HUES6 (cell line): ENCODE measurements around the gene MAGI1.

Experiments used
- H3K27ac ChIP-seq: 2 replicates; pipeline ENCODE4 v1.7.0; 2013; ENCODE audit warnings: low read depth, mild to moderate bottlenecking, low read length, inconsistent platforms
- H3K27me3 ChIP-seq: 2 replicates; pipeline ENCODE4 v1.6.1; 2013; ENCODE audit warnings: low read length; ENCODE audit not compliant: control insufficient read depth, insufficient read depth
- H3K36me3 ChIP-seq: 2 replicates; pipeline ENCODE4 v1.6.1; 2013; ENCODE audit warnings: low read length; ENCODE audit not compliant: control insufficient read depth, insufficient read depth
- H3K4me1 ChIP-seq: 2 replicates; pipeline ENCODE4 v1.6.1; 2013; ENCODE audit warnings: low read length; ENCODE audit not compliant: control insufficient read depth, insufficient read depth
- H3K4me3 ChIP-seq: 2 replicates; pipeline ENCODE4 v1.5.1; 2013; ENCODE audit warnings: low read depth, low read length
- H3K9ac ChIP-seq: one replicate; pipeline ENCODE4 v1.6.1; 2013; ENCODE audit warnings: mild to moderate bottlenecking, low read length
- H3K9me3 ChIP-seq: 2 replicates; pipeline ENCODE4 v1.6.1; 2013; ENCODE audit warnings: low read depth, low read length; ENCODE audit not compliant: control insufficient read depth, insufficient read depth

The MAGI1 gene

DNA sequence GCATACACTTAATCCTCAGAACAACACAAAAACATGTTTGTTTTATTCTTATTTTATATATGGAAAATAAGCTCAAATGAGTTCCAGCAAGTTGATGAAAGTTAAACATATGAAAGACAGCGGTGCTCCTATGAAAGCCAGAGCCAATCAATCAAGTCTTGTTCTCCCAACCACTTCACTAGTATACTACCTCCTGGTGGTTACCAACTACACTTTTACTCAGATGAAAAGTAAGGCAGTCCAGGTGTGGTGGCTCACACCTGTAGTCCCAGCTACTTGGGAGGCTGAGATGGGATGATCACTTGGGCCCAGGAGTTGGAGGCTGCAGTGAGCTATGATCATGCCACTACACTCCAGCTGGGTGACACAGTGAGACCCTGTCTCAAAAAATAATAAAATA is 66.0 kb downstream of the MAGI1 start:
- Histone ChIP-seq H3K4me3 (no peak overlapping the region), H3K27me3 (no peaks in the 10 kb centered on the region), H3K9me3 (peaks cover 4% of the 10 kb centered on the region; the same call in 1 of the 2 replicates), H3K27ac (no peak overlapping the region), H3K9ac (no peak overlapping the region), H3K4me1 (peaks cover 21% of the 10 kb centered on the region), H3K36me3 (no peaks in the 10 kb centered on the region)

DNA sequence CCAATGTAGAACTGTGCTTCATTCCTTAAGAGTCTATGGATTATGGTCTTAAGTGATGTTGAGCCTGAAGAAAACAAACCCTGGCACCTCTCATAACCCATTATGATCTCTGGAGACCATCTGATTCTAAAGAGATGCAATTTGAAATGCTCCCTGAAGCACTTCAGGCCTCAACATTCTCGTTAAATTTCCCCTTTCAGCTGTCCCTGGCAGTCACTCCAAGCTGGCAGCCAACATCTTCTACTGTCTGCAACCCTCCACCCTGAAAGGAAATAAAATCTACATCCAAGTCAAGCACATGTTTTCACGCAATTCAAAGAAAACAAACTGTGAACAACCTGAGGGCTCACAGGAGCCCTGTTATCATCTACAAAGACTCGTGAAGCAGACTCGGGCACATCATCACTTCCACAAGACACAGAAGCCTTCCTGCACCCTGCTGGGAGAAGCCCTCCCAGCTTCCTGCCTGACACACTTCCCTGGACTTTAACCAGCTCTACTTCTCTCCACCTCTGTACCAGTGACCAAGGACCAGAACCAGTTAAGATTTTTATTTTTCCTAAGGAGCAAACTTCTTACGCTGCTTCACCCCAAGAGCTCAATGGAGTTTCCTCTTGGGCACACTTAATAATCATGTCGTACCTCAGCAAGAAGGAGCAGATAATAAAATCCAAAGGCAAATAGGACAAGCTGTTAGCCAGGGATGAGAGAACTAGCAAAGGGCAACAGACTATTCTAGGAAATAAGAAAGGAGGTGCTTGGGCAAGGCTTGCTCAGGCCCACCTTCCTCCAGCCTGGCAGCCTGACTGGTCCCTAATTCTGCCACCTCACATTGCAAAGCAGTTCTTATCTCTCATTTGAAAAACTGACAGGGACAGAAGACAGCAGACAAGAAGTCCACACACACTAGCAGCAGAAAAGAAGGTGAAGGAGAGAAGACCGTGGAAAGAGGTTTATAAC is 67.1 kb downstream of the MAGI1 start:
- Histone ChIP-seq H3K27ac (peak overlapping the region; percentile 0; the same call in 1 of the 2 replicates), H3K27me3 (no peaks in the 10 kb centered on the region), H3K9ac (no peak overlapping the region), H3K9me3 (peaks cover 4% of the 10 kb centered on the region; the same call in 1 of the 2 replicates), H3K4me1 (peaks cover 26% of the 10 kb centered on the region), H3K4me3 (no peak overlapping the region), H3K36me3 (no peaks in the 10 kb centered on the region)

DNA sequence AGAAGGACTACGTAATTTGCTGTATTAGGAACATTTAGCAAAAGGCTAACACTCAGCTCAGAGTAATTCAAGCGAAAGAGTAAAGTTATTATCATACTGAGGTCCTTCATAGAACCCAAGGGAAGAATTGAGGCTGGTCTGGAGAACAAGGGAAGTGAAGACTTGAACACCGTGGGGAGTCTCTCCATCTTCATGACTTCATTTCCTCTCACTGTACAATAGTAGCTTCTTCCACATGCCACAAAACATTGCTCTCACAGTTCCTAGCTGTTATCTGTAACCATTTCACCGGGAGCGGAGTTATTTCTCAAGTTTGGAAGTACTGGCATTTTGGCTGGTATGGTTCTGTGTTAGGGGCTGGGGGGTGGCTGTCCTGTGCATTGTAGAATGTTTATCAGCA is 69.7 kb downstream of the MAGI1 start:
- no peak overlapping the region for H3K9ac ChIP-seq
- H3K4me1 ChIP-seq: peaks cover 46% of the 10 kb centered on the region
- no peak overlapping the region for H3K27ac ChIP-seq
- no peaks in the 10 kb centered on the region for H3K9me3 ChIP-seq
- no peaks in the 10 kb centered on the region for H3K36me3 ChIP-seq
- no peaks in the 10 kb centered on the region for H3K27me3 ChIP-seq
- H3K4me3 ChIP-seq: no peak overlapping the region

DNA sequence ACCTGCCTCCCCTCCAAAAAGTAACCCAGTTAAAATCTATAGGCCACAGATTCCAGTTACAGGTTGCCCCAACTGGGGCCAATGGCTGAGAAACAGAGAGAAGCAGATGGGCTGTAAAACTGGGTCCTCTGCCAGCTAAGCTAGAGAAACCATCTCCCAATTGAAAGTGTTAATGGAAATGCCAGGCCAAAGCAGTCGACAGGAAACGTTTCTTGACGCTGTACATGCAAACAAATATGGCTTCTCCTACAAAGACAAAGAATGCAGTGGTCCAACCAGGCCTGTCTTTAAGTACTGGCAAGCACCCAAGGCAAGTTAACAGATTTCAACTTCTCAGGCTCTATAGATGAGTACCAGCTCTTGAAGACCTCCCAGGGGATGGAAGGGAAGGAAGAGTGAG is 71.3 kb downstream of the MAGI1 start:
- Histone ChIP-seq H3K4me1 (peaks cover 50% of the 10 kb centered on the region), H3K27ac (no peak overlapping the region), H3K4me3 (no peak overlapping the region), H3K9me3 (no peaks in the 10 kb centered on the region), H3K27me3 (no peaks in the 10 kb centered on the region), H3K36me3 (no peaks in the 10 kb centered on the region), H3K9ac (no peak overlapping the region)

DNA sequence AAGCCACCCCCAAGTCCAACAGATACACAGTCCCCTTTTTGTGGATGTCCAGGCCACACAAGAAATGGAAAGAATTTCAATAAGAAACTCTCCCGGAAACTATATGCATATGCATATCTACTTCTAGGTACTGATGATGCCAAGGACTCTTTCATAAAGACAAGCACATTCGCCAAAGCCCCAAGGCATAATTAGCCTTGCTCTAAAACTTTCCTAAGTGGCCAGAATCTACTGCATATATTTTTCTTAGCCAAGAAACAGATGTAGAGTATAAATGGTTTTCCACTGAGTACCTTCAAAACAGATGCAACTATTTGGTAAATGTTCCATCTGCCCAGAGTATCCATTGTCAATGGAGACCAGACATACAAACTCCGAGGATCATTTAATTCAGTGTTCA is 73.9 kb downstream of the MAGI1 start:
- Histone ChIP-seq H3K9ac (peak overlapping the region; percentile 52), H3K4me3 (peak overlapping the region; percentile 19; the same call in 1 of the 2 replicates), H3K4me1 (peaks cover 39% of the 10 kb centered on the region), H3K27ac (peak overlapping the region; percentile 52; the same call in 1 of the 2 replicates), H3K36me3 (no peaks in the 10 kb centered on the region), H3K9me3 (no peaks in the 10 kb centered on the region), H3K27me3 (no peaks in the 10 kb centered on the region)

DNA sequence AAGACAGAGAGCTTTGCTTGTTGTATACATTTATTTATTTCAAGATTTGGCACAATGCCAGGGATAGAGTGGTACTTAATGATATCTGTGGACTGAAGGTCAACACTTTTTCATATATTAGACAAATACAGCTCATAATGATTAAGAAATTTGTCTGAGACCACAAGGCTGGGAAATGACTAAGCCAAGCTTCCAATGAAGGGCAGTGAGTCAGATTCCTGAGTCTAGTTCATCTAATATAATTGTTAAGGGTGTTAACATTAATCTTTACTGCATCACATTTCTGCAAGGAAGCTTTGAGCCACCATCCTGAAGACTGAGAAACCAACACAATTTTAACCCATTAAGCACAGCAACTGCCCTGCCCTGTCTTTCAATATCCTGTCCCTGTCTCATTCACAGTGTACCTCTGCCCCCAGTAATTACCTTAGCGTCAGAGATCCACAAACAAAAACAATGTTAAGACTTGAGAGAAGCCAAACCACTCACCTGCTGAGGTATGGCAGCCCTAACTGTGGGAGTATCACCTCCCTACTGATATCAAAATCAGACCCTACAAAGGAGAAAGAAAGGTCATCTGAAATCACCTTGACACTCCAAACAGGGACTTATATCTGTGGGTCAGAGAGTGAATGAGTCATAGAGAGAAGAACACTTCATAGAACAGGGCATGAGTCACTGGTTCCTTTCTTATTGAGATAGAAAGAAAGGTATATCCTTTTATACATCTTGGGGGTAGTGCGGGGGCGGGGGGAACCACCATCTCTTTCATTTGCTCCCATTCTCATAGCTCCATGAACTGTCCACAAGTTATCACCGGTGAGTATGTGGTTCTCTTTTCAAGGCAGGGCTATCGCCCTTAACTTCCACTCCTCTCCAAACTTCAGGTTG is 74.7 kb downstream of the MAGI1 start:
- Histone ChIP-seq H3K9me3 (no peaks in the 10 kb centered on the region), H3K27me3 (no peaks in the 10 kb centered on the region), H3K4me3 (peak overlapping the region; percentile 19; the same call in 1 of the 2 replicates), H3K27ac (peak overlapping the region; percentile 52; the same call in 1 of the 2 replicates), H3K4me1 (peaks cover 33% of the 10 kb centered on the region), H3K9ac (peak overlapping the region; percentile 52), H3K36me3 (no peaks in the 10 kb centered on the region)

DNA sequence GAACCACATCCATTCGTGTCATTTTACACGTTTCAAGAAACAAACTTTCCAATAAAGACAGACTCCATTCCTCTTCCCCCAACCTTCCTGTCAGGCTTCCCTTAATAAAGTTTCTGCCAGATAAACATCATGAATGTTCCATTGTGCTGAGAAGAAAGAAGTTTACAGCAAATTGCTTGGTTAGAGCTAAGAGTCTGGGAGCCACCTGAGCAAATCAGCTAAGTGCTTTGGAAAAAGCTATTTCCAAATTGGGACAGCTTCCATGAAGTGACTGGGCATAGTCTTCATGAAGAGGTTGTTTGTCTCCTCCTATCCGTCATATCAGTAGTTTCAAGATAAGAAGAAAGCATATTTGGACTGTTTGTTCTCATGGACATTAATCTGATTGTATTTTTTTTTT is 77.0 kb downstream of the MAGI1 start:
- no peak overlapping the region for H3K4me3 ChIP-seq

DNA sequence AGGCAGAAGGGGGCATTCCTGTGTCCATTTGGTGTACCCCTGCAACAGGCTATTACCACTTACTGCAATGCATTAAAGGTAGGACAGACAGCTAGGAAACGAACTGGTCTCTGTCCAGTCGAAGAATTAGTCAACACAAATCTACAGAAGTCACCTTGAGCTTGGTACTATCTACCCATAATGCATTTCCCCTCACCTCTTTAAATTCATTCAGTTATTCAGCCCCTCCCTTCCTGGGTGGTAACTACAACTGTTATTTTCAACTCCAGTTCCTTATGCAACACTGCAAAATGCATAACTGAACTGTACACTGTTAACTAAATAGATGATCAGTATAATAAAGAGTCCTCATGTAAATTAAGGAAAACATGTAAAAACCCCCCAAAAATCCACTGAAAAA is 77.6 kb downstream of the MAGI1 start:
- H3K4me1 ChIP-seq: peaks cover 24% of the 10 kb centered on the region
- no peaks in the 10 kb centered on the region for H3K36me3 ChIP-seq
- H3K27ac ChIP-seq: no peak overlapping the region

More for the DNA sequence above, 77.0 kb downstream of the MAGI1 start:
- Histone ChIP-seq H3K4me1 (peaks cover 24% of the 10 kb centered on the region), H3K36me3 (no peaks in the 10 kb centered on the region), H3K9ac (no peak overlapping the region), H3K9me3 (no peaks in the 10 kb centered on the region), H3K27me3 (no peaks in the 10 kb centered on the region), H3K27ac (no peak overlapping the region)

DNA sequence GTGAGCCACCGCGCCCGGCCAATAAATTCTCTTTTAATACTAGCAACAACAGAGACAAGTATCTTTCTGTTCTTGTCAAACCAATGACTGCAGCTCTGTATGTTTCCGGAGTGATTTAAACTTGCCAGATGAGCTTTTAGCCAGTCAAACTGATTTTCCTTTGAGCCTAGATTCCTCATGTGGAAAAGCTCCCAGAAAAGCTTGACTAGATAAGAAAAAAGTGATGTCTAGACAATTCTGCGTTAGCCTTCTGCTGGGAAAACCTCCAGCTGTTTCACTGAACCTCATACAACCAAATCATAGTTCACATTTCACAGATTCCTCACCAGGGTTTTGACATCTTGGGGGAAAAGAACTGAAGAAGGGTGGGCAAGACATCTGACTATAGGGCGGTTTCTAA is 78.6 kb downstream of the MAGI1 start:
- H3K9ac ChIP-seq: no peak overlapping the region
- H3K9me3 ChIP-seq: no peaks in the 10 kb centered on the region
- H3K4me3 ChIP-seq: no peak overlapping the region
- peaks cover 23% of the 10 kb centered on the region for H3K4me1 ChIP-seq
- no peak overlapping the region for H3K27ac ChIP-seq
- H3K36me3 ChIP-seq: no peaks in the 10 kb centered on the region
- no peaks in the 10 kb centered on the region for H3K27me3 ChIP-seq

More for the DNA sequence above, 77.6 kb downstream of the MAGI1 start:
- Histone ChIP-seq H3K9me3 (no peaks in the 10 kb centered on the region), H3K9ac (no peak overlapping the region), H3K27me3 (no peaks in the 10 kb centered on the region), H3K4me3 (no peak overlapping the region)

DNA sequence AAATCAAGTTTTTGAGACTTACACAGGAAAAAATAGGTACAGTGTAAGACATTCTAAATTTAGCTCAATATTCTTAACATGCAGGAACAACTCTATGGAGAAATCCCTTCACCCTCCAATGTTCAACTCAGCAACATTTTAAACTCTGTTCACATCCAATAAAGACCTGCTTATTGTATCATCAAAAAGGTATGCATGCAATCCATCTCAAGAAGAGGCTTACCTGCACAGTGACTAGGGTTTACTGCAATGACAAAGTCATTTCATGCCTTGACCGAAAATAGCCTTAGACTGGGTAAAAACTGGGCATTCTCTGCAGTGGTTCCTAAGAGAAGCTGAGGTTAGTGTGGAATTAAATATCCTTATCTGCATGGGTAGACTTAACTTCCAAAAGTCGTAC is 80.5 kb downstream of the MAGI1 start:
- Histone ChIP-seq H3K9me3 (no peaks in the 10 kb centered on the region), H3K27me3 (no peaks in the 10 kb centered on the region), H3K4me1 (peaks cover 24% of the 10 kb centered on the region), H3K27ac (no peak overlapping the region), H3K36me3 (no peaks in the 10 kb centered on the region), H3K4me3 (no peak overlapping the region), H3K9ac (no peak overlapping the region)
